WTC11 (cell line): ENCODE results near the gene DSG4. TPM values are rescaled to one million over a fixed set of nuclear protein-coding genes. Genes with fewer than 3 reads are reported as not detected.

Source experiments
- ATAC-seq: fragments of 200-7000 bp; cut with Tn5 transposase; 2 replicates; pipeline ENCODE4 v1.10.0; 2021; ENCODE audit warnings: mild to moderate bottlenecking, moderate library complexity
- CTCF ChIA-PET: fragments of 300-600 bp; sonication (Branson Sonifier 250); formaldehyde crosslinking; loops from one replicate; lab custom pipeline; 2021; ENCODE audit warnings: antibody characterized with exemption; lab: Charles Lee
- POLR2A ChIA-PET: fragments of 350-600 bp; sonication (Branson Sonifier 250); formaldehyde crosslinking; loops from one replicate; lab custom pipeline; 2021; ENCODE audit warnings: antibody characterized with exemption; lab: Charles Lee
- DNase-seq: peaks from one replicate; pipeline ENCODE4 v3.0.0; 2021; ENCODE audit warnings: low spot score
- H3K27ac Mint-ChIP-seq: 2 replicates; pipeline ENCODE4 v1.8.0; 2021; ENCODE audit warnings: mixed read lengths
- H3K27me3 Mint-ChIP-seq: 2 replicates; pipeline ENCODE4 v1.8.0; 2021; ENCODE audit warnings: low read depth, mild to moderate bottlenecking, moderate library complexity, mixed read lengths
- H3K36me3 Mint-ChIP-seq: 2 replicates; pipeline ENCODE4 v1.8.0; 2021; ENCODE audit warnings: mixed read lengths
- H3K4me1 Mint-ChIP-seq: 2 replicates; pipeline ENCODE4 v1.8.0; 2022; ENCODE audit warnings: mixed read lengths
- H3K4me3 Mint-ChIP-seq: 2 replicates; pipeline ENCODE4 v1.8.0; 2021; ENCODE audit warnings: mild to moderate bottlenecking, moderate library complexity, mixed read lengths
- H3K9me3 Mint-ChIP-seq: 2 replicates; pipeline ENCODE4 v1.8.0; 2021; ENCODE audit warnings: mixed read lengths
- ATF1 ChIP-seq: sonication (generic); formaldehyde crosslinking; IDR thresholded peaks from 2 replicates; pipeline ENCODE4 v1.8.1; 2023; ENCODE audit warnings: mild to moderate bottlenecking, moderate library complexity, missing genetic modification reagents
- CDX4 ChIP-seq: fragments of 250-450 bp; sonication (Bioruptor Pico); IDR thresholded peaks from 2 replicates; pipeline ENCODE4 v1.9.0; 2021; ENCODE audit warnings: moderate library complexity, mild to moderate bottlenecking, inconsistent platforms, borderline replicate concordance
- E2F4 ChIP-seq: sonication (generic); formaldehyde crosslinking; IDR thresholded peaks from 2 replicates; pipeline ENCODE4 v1.8.1; 2022; ENCODE audit warnings: low read depth, mild to moderate bottlenecking, moderate library complexity, missing genetic modification reagents, borderline replicate concordance
- ELF4 ChIP-seq: sonication (generic); formaldehyde crosslinking; IDR thresholded peaks from 2 replicates; pipeline ENCODE4 v1.8.1; 2022; ENCODE audit warnings: low read depth, mild to moderate bottlenecking, moderate library complexity, missing genetic modification reagents
- ETV6 ChIP-seq: sonication (generic); formaldehyde crosslinking; IDR thresholded peaks from 2 replicates; pipeline ENCODE4 v1.8.1; 2022; ENCODE audit warnings: mild to moderate bottlenecking, missing genetic modification reagents
- FOXJ3 ChIP-seq: sonication (generic); formaldehyde crosslinking; IDR thresholded peaks from 2 replicates; pipeline ENCODE4 v1.9.0; 2021; ENCODE audit warnings: missing genetic modification reagents, mild to moderate bottlenecking, borderline replicate concordance
- KAT7 ChIP-seq: sonication (generic); formaldehyde crosslinking; IDR thresholded peaks from 2 replicates; pipeline ENCODE4 v1.8.1; 2023; ENCODE audit warnings: missing genetic modification reagents, mild to moderate bottlenecking, borderline replicate concordance
- MAX ChIP-seq: sonication (generic); formaldehyde crosslinking; IDR thresholded peaks from 2 replicates; pipeline ENCODE4 v1.8.0; 2022; ENCODE audit warnings: mild to moderate bottlenecking, missing genetic modification reagents
- MLX ChIP-seq: sonication (generic); formaldehyde crosslinking; IDR thresholded peaks from 2 replicates; pipeline ENCODE4 v1.8.1; 2023; ENCODE audit warnings: mild to moderate bottlenecking, missing genetic modification reagents, moderate library complexity
- NFATC4 ChIP-seq: fragments of 250-450 bp; sonication (Bioruptor Pico); IDR thresholded peaks from 2 replicates; pipeline ENCODE4 v1.9.0; 2021; ENCODE audit warnings: mild to moderate bottlenecking
- NFYB ChIP-seq: sonication (generic); formaldehyde crosslinking; conservative IDR thresholded peaks from 2 replicates; pipeline ENCODE4 v1.8.0; 2022; ENCODE audit warnings: low read depth, missing genetic modification reagents
- NR3C1 ChIP-seq: sonication (generic); formaldehyde crosslinking; conservative IDR thresholded peaks from 2 replicates; pipeline ENCODE4 v1.8.1; 2023; ENCODE audit warnings: low read depth, mild to moderate bottlenecking, missing genetic modification reagents
- SP1 ChIP-seq: sonication (generic); formaldehyde crosslinking; conservative IDR thresholded peaks from 2 replicates; pipeline ENCODE4 v1.8.1; 2022; ENCODE audit warnings: missing genetic modification reagents
- TEAD1 ChIP-seq: sonication (generic); formaldehyde crosslinking; IDR thresholded peaks from 2 replicates; pipeline ENCODE4 v1.8.0; 2022; ENCODE audit warnings: mild to moderate bottlenecking, missing genetic modification reagents
- ZBTB43 ChIP-seq: sonication (generic); formaldehyde crosslinking; IDR thresholded peaks from 2 replicates; pipeline ENCODE4 v1.8.1; 2023; ENCODE audit warnings: mild to moderate bottlenecking, missing genetic modification reagents
- ZMAT4 ChIP-seq: fragments of 250-450 bp; sonication (Bioruptor Pico); IDR thresholded peaks from 2 replicates; pipeline ENCODE4 v1.9.0; 2021; ENCODE audit warnings: mild to moderate bottlenecking
- ZNF121 ChIP-seq: sonication (generic); formaldehyde crosslinking; IDR thresholded peaks from 2 replicates; pipeline ENCODE4 v1.8.0; 2023; ENCODE audit warnings: missing genetic modification reagents
- ZNF263 ChIP-seq: sonication (generic); formaldehyde crosslinking; IDR thresholded peaks from 2 replicates; pipeline ENCODE4 v1.8.1; 2022; ENCODE audit warnings: low read depth, mild to moderate bottlenecking, moderate library complexity, missing genetic modification reagents
- ZNF532 ChIP-seq: fragments of 250-450 bp; sonication (Bioruptor Pico); IDR thresholded peaks from 2 replicates; pipeline ENCODE4 v1.9.0; 2021; ENCODE audit warnings: mild to moderate bottlenecking, borderline replicate concordance
- ZSCAN18 ChIP-seq: fragments of 250-450 bp; sonication (Bioruptor Pico); IDR thresholded peaks from 2 replicates; pipeline ENCODE4 v2.1.2; 2022; ENCODE audit warnings: mild to moderate bottlenecking, moderate library complexity
- total RNA-seq: library from RNA; stranded (reverse); gene quantifications from 3 replicates; pipeline ENCODE4 v1.2.3, GENCODE V29; 2021

The DSG4 gene
- total RNA-seq, 1 experiment from 2014 or later: not detected

GRCh38 chr18:31432316-31432715 is 55.7 kb downstream of the DSG4 start:
- no peak overlapping the region for H3K27ac Mint-ChIP-seq
- ATAC-seq: no peak
- CTCF ChIA-PET: no interaction called here
- TF ChIP-seq ZBTB43 (CRISPR knock-in tag) (no peak), FOXJ3 (CRISPR knock-in tag) (no peak)
- TF ChIP-seq, all 79 proteins: peak for 0
- Mint-ChIP-seq H3K36me3 (peaks cover 4% of the 10 kb centered on the region; the same call in 1 of the 2 replicates), H3K4me3 (no peak overlapping the region), H3K27me3 (no peaks in the 10 kb centered on the region; the same call in 1 of the 2 replicates), H3K4me1 (peaks cover 13% of the 10 kb centered on the region), H3K9me3 (peaks cover 25% of the 10 kb centered on the region)
- POLR2A ChIA-PET: no interaction called here
- no peak for DNase-seq

- no peak overlapping the region for H3K4me3 Mint-ChIP-seq
- ATAC-seq: no peak; the same call in none of the 2 replicates
- no peak for DNase-seq
- no peak for TF ChIP-seq NFATC4 (CRISPR knock-in tag)
- TF ChIP-seq ZMAT4 (CRISPR knock-in tag): no peak
- no peak for TF ChIP-seq NFYB (CRISPR knock-in tag)
- TF ChIP-seq MAX (CRISPR knock-in tag): no peak
- no peak for TF ChIP-seq ZNF121 (CRISPR knock-in tag)
- TF ChIP-seq ZNF532 (CRISPR knock-in tag): no peak
- TF ChIP-seq ELF4 (CRISPR knock-in tag): no peak
- TF ChIP-seq ZBTB43 (CRISPR knock-in tag): no peak
- no peak for TF ChIP-seq ATF1 (CRISPR knock-in tag)
- no peak for TF ChIP-seq KAT7 (CRISPR knock-in tag)
- no peak for TF ChIP-seq NR3C1 (CRISPR knock-in tag)
- H3K9me3 Mint-ChIP-seq: peaks cover 21% of the 10 kb centered on the region
- H3K27ac Mint-ChIP-seq: no peak overlapping the region
- H3K36me3 Mint-ChIP-seq: peaks cover 4% of the 10 kb centered on the region; the same call in 1 of the 2 replicates
- POLR2A ChIA-PET: no interaction called here
- no peaks in the 10 kb centered on the region; the same call in 1 of the 2 replicates for H3K27me3 Mint-ChIP-seq
- CTCF ChIA-PET: interaction anchor here (2.0 kb wide), 1 partner anchor 12 kb away, joined by 6 read pairs; no protein-coding TSS in a partner anchor
- no peaks in the 10 kb centered on the region for H3K4me1 Mint-ChIP-seq
Observed at GRCh38 chr18:31436825-31437224, 60.2 kb downstream of the DSG4 start.

GRCh38 chr18:31438402-31438801 is 61.8 kb downstream of the DSG4 start:
- CTCF ChIA-PET: interaction anchor here (2.0 kb wide), 1 partner anchor 14 kb away, joined by 6 read pairs; no protein-coding TSS in a partner anchor
- no peak overlapping the region for H3K27ac Mint-ChIP-seq
- DNase-seq (no peak), ATAC-seq (no peak)
- POLR2A ChIA-PET: no interaction called here
- H3K9me3 Mint-ChIP-seq: peaks cover 8% of the 10 kb centered on the region
- H3K4me1 Mint-ChIP-seq: no peaks in the 10 kb centered on the region
- H3K27me3 Mint-ChIP-seq: no peaks in the 10 kb centered on the region
- H3K4me3 Mint-ChIP-seq: no peak overlapping the region
- H3K36me3 Mint-ChIP-seq: no peaks in the 10 kb centered on the region
- TF ChIP-seq ZSCAN18 (CRISPR knock-in tag) (no peak), MLX (no peak), CDX4 (CRISPR knock-in tag) (no peak), ZNF263 (no peak), ETV6 (no peak), TEAD1 (no peak), E2F4 (no peak), SP1 (CRISPR knock-in tag) (no peak)
